HepG2 (cell line): ENCODE data around the gene COMMD2. TPM values are rescaled to one million over a fixed set of nuclear protein-coding genes. Genes with fewer than 3 reads are reported as not detected.

Experiments used
- ATM ChIP-seq: fragments of 450-650 bp; IDR thresholded peaks from 2 replicates; pipeline ENCODE4 v1.7.1; 2017; ENCODE audit warnings: mild to moderate bottlenecking, borderline replicate concordance
- CREB3 ChIP-seq: sonication (generic); formaldehyde crosslinking; IDR thresholded peaks from 2 replicates; pipeline ENCODE4 v1.5.0; 2020; ENCODE audit warnings: missing genetic modification reagents
- DNMT1 ChIP-seq: sonication (generic); formaldehyde crosslinking; IDR thresholded peaks from 2 replicates; pipeline ENCODE4 v1.5.1; 2020; ENCODE audit warnings: mild to moderate bottlenecking, missing genetic modification reagents
- HMGA1 ChIP-seq: sonication (generic); formaldehyde crosslinking; conservative IDR thresholded peaks from 2 replicates; pipeline ENCODE4 v1.4.0; 2020; ENCODE audit warnings: missing genetic modification reagents
- ONECUT2 ChIP-seq: sonication (generic); formaldehyde crosslinking; IDR thresholded peaks from 2 replicates; pipeline ENCODE4 v1.4.0; 2020; ENCODE audit warnings: missing genetic modification reagents
- ZBTB20 ChIP-seq: sonication (generic); formaldehyde crosslinking; IDR thresholded peaks from 2 replicates; pipeline ENCODE4 v1.8.1; 2023; ENCODE audit warnings: missing genetic modification reagents, low read depth, mild to moderate bottlenecking, borderline replicate concordance
- ZBTB38 ChIP-seq: sonication (generic); formaldehyde crosslinking; IDR thresholded peaks from 2 replicates; pipeline ENCODE4 v1.5.1; 2020; ENCODE audit warnings: mild to moderate bottlenecking, missing genetic modification reagents
- ZFP36 ChIP-seq: fragments of 150-350 bp; IDR thresholded peaks from 2 replicates; pipeline ENCODE4 v1.6.1; 2018; ENCODE audit warnings: borderline replicate concordance, low read length, low read depth; ENCODE audit not compliant: partially characterized antibody
- ZFP62 ChIP-seq: sonication (generic); formaldehyde crosslinking; IDR thresholded peaks from 2 replicates; pipeline ENCODE4 v1.4.0; 2020; ENCODE audit warnings: missing genetic modification reagents
- ZNF567 ChIP-seq: sonication (generic); formaldehyde crosslinking; IDR thresholded peaks from 2 replicates; pipeline ENCODE4 v1.8.1; 2023; ENCODE audit warnings: mild to moderate bottlenecking, missing genetic modification reagents, borderline replicate concordance
- ZNF569 ChIP-seq: sonication (generic); formaldehyde crosslinking; IDR thresholded peaks from 2 replicates; pipeline ENCODE4 v1.5.0; 2020; ENCODE audit warnings: mild to moderate bottlenecking, missing genetic modification reagents, moderate library complexity, borderline replicate concordance
- ZNF747 ChIP-seq: sonication (generic); formaldehyde crosslinking; IDR thresholded peaks from 2 replicates; pipeline ENCODE4 v1.8.1; 2023; ENCODE audit warnings: missing genetic modification reagents, mild to moderate bottlenecking, borderline replicate concordance
- ZNF782 ChIP-seq: sonication (generic); formaldehyde crosslinking; IDR thresholded peaks from 2 replicates; pipeline ENCODE4 v1.4.0; 2020; ENCODE audit warnings: missing genetic modification reagents, mild to moderate bottlenecking, borderline replicate concordance
- polyA plus RNA-seq, 8 experiments: library from polyadenylated mRNA; depleted of rRNA in 3 of 8; stranded (reverse) in 7 of 8; unstranded in 1 of 8; fragments of >200 nt; fragmentation: Illumina TruSeq in 4 of 8; extraction: Trizol in 4 of 8; gene quantifications; 2 replicates each; pipeline versions ENCODE4 v1.2.1 to v1.2.3, GENCODE V29; 2011 to 2016; ENCODE audit warnings: low read depth in 4 of 8, missing spikeins in 1 of 8, mixed read lengths in 1 of 8; ENCODE audit not compliant: insufficient read depth in 1 of 8
- total RNA-seq, 5 experiments: library from RNA; depleted of rRNA; stranded (reverse); fragments of >200 nt; fragmentation: Illumina TruSeq; extraction: Trizol; gene quantifications; 2 replicates each; pipeline ENCODE4 v1.2.3, GENCODE V29; 2016; ENCODE audit warnings: low read depth in 1 of 5
- TF ChIP-seq, protein P1 (sequence below): sonication (generic); formaldehyde crosslinking; IDR thresholded peaks from 2 replicates; pipeline ENCODE4 v1.9.0; 2021; ENCODE audit warnings: missing genetic modification reagents, mild to moderate bottlenecking, borderline replicate concordance
- TF ChIP-seq, protein P2 (sequence below), 2 experiments: sonication (generic) in 1 of 2; formaldehyde crosslinking in 1 of 2; IDR thresholded peaks; 2 replicates each; pipeline versions ENCODE4 v1.6.1 to v1.9.0; 2014 to 2022; ENCODE audit warnings: antibody characterized with exemption in 1 of 2, borderline replicate concordance in 1 of 2, inconsistent platforms in 1 of 2, low read depth in 1 of 2, missing genetic modification reagents in 1 of 2

The COMMD2 gene
- total and polyA plus RNA-seq, 2 of the 13 experiments (the other 11 are each of a cell fraction or from before 2014, with no cell fraction given): 33.0 to 57.6 TPM

DNA sequence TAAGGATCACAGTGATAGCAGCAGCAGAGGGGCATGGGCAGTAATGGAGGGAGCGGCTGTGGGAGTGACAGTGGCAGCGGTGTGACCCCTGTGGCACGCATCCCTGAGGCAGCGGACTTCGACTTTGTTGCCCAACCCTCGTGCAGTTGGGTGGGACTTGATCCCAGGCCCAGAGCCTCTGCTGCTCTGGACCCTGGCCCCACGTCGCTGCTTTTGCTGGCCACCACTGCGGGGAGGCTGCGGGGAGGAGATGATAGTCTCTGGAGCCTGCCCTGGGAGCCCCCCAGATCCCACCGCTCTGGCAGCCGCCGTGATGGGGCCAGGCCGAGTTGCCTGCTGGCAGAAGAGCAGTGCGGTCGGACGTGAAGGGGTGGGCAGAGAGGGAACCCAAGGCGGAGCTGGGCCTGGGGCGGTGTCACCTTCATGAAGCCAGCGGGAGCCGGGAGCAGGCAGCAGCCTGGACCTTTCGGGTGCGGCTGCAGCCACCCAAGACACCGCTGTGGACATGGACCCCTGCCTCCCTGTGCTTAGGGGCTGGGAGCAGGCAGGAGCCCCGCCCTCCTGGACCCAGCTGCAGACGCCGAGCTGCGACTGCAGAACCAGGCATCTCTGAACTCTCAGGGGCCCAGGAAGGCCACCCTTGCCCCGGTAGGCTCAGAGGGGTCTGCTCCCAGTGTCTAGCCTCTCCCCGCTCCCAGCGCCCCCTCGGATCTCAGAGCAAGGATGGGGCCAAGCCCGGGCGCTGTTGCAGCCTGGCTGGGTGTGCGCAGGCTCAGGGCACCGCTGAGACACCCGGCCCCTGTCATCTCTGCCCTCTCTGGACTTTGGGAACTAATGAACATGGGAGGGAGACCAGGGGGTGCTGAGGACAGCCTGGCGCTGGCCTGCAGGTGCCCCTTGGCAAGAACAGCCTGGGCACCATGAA, 38.3 kb downstream of the COMMD2 start (continued):
- TF ChIP-seq ZBTB20 (CRISPR knock-in tag): no peak
- no peak for TF ChIP-seq ZNF747 (CRISPR knock-in tag)
- TF ChIP-seq, protein P1, sequence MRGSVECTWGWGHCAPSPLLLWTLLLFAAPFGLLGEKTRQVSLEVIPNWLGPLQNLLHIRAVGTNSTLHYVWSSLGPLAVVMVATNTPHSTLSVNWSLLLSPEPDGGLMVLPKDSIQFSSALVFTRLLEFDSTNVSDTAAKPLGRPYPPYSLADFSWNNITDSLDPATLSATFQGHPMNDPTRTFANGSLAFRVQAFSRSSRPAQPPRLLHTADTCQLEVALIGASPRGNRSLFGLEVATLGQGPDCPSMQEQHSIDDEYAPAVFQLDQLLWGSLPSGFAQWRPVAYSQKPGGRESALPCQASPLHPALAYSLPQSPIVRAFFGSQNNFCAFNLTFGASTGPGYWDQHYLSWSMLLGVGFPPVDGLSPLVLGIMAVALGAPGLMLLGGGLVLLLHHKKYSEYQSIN (CRISPR knock-in tag): no peak
- TF ChIP-seq ZBTB38 (CRISPR knock-in tag): peak; percentile 70
- no peak for TF ChIP-seq ZFP62 (CRISPR knock-in tag)
- TF ChIP-seq ZNF567 (CRISPR knock-in tag): 0 out of 2 replicates have a peak, but pooled peaks have one; percentile 78
- TF ChIP-seq CREB3 (CRISPR knock-in tag): no peak
- TF ChIP-seq DNMT1 (CRISPR knock-in tag): peak; percentile 62; the same call in 1 of the 2 replicates
- peak; percentile 86; the same call in 1 of the 2 replicates for TF ChIP-seq ZNF782 (CRISPR knock-in tag)
- no peak for TF ChIP-seq ZFP36
- TF ChIP-seq HMGA1 (CRISPR knock-in tag): no peak
- TF ChIP-seq ONECUT2 (CRISPR knock-in tag): no peak
- no peak for TF ChIP-seq ATM
- TF ChIP-seq, protein P2, sequence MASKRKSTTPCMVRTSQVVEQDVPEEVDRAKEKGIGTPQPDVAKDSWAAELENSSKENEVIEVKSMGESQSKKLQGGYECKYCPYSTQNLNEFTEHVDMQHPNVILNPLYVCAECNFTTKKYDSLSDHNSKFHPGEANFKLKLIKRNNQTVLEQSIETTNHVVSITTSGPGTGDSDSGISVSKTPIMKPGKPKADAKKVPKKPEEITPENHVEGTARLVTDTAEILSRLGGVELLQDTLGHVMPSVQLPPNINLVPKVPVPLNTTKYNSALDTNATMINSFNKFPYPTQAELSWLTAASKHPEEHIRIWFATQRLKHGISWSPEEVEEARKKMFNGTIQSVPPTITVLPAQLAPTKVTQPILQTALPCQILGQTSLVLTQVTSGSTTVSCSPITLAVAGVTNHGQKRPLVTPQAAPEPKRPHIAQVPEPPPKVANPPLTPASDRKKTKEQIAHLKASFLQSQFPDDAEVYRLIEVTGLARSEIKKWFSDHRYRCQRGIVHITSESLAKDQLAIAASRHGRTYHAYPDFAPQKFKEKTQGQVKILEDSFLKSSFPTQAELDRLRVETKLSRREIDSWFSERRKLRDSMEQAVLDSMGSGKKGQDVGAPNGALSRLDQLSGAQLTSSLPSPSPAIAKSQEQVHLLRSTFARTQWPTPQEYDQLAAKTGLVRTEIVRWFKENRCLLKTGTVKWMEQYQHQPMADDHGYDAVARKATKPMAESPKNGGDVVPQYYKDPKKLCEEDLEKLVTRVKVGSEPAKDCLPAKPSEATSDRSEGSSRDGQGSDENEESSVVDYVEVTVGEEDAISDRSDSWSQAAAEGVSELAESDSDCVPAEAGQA (IDR thresholded peaks at IDR 0.05; ENCODE audit: low read depth): no peak
- TF ChIP-seq, protein P2 (CRISPR knock-in tag; IDR thresholded peaks at IDR 0.05; ENCODE audit: borderline replicate concordance): no peak
- TF ChIP-seq ZNF569 (CRISPR knock-in tag): no peak
